HG02852 (cell line): ENCODE measurements around the gene CXCR2.
"Not testable (repeated sequence)": the region's sequence is repeated elsewhere in the genome, so short reads cannot be mapped to it uniquely, and the experiment has no call there.

Experiments
- ATAC-seq: cut with Tn5 transposase; IDR thresholded peaks from one replicate; pipeline ENCODE4 v1.9.1; 2021; ENCODE audit warnings: mild to moderate bottlenecking, moderate library complexity; ENCODE audit not compliant: unreplicated experiment

CXCR2 gene

GRCh38 chr2:218125626-218126080 is at the start of gene CXCR2:
Gene CXCR2 (plus strand): TSS chr2:218126028. CDS start chr2:218134802, 8,774 bp downstream.
- ATAC-seq, result no peak

- ATAC-seq, result no peak
These were observed 48.2 kb upstream of the CXCR2 start for GRCh38 chr2:218077464-218078216.

GRCh38 chr2:218079943-218080913 is 45.6 kb upstream of the CXCR2 start:
- no peak for ATAC-seq

GRCh38 chr2:218081063-218081462 is 44.8 kb upstream of the CXCR2 start:
- peak; percentile 87 for ATAC-seq

- ATAC-seq, result no peak
These were observed 44.1 kb upstream of the CXCR2 start for GRCh38 chr2:218081695-218082094.

- ATAC-seq, result no peak
These were observed 43.1 kb upstream of the CXCR2 start for GRCh38 chr2:218082586-218083351.

GRCh38 chr2:218083352-218083676 is 42.5 kb upstream of the CXCR2 start:
- ATAC-seq, result no peak

GRCh38 chr2:218086478-218086877 is 39.4 kb upstream of the CXCR2 start:
- no peak for ATAC-seq

GRCh38 chr2:218089259-218089658 is 36.6 kb upstream of the CXCR2 start:
- ATAC-seq, result no peak

- ATAC-seq, result no peak
These were observed 34.1 kb upstream of the CXCR2 start for GRCh38 chr2:218091746-218092145.

- ATAC-seq, result no peak
These were observed 31.9 kb upstream of the CXCR2 start for GRCh38 chr2:218093879-218094278.

GRCh38 chr2:218095853-218096252 is 30.0 kb upstream of the CXCR2 start:
- ATAC-seq, result no peak

- no peak for ATAC-seq
These were observed 27.9 kb upstream of the CXCR2 start for GRCh38 chr2:218097975-218098374.

- ATAC-seq, result not testable (repeated sequence)
These were observed 17.0 kb upstream of the CXCR2 start for GRCh38 chr2:218108834-218109233.

- ATAC-seq, result not testable (repeated sequence)
These were observed 4.0 kb upstream of the CXCR2 start for GRCh38 chr2:218121789-218122188.

- ATAC-seq, result not testable (repeated sequence)
These were observed 3.5 kb upstream of the CXCR2 start for GRCh38 chr2:218122286-218122685.

- no peak for ATAC-seq
These were observed 1.8 kb upstream of the CXCR2 start for GRCh38 chr2:218123986-218124385.

- no peak for ATAC-seq
These were observed 733 bp upstream of the CXCR2 start for GRCh38 chr2:218125095-218125494.

GRCh38 chr2:218127929-218128455 is 2.2 kb downstream of the CXCR2 start:
- ATAC-seq, result no peak

- ATAC-seq, result no peak
These were observed 3.1 kb downstream of the CXCR2 start for GRCh38 chr2:218128781-218129457.
